Epithelial cell of esophagus (primary cell): ENCODE results near the gene MRPL37.

Experiments
- DNase-seq: peaks from one replicate; pipeline ENCODE4 v3.0.0; 2010; ENCODE audit warnings: low read depth
- H3K4me3 ChIP-seq: 2 replicates; pipeline ENCODE4 v1.5.1; 2011; ENCODE audit warnings: mild to moderate bottlenecking, low read length, control low read depth
- TF ChIP-seq, protein P1 (sequence below): IDR thresholded peaks from 2 replicates; pipeline ENCODE4 v1.5.1; 2011; ENCODE audit warnings: low read depth, mild to moderate bottlenecking, low read length, control low read depth, inconsistent platforms; ENCODE audit not compliant: insufficient read depth; ENCODE audit errors: missing control alignments

MRPL37 gene

GRCh38 chr1:54180701-54181360 lies 19.1 kb upstream of the MRPL37 start:
- DNase-seq = no peak
- TF ChIP-seq, protein P1, sequence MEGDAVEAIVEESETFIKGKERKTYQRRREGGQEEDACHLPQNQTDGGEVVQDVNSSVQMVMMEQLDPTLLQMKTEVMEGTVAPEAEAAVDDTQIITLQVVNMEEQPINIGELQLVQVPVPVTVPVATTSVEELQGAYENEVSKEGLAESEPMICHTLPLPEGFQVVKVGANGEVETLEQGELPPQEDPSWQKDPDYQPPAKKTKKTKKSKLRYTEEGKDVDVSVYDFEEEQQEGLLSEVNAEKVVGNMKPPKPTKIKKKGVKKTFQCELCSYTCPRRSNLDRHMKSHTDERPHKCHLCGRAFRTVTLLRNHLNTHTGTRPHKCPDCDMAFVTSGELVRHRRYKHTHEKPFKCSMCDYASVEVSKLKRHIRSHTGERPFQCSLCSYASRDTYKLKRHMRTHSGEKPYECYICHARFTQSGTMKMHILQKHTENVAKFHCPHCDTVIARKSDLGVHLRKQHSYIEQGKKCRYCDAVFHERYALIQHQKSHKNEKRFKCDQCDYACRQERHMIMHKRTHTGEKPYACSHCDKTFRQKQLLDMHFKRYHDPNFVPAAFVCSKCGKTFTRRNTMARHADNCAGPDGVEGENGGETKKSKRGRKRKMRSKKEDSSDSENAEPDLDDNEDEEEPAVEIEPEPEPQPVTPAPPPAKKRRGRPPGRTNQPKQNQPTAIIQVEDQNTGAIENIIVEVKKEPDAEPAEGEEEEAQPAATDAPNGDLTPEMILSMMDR = no peak
- no peak overlapping the region for H3K4me3 ChIP-seq

DNA sequence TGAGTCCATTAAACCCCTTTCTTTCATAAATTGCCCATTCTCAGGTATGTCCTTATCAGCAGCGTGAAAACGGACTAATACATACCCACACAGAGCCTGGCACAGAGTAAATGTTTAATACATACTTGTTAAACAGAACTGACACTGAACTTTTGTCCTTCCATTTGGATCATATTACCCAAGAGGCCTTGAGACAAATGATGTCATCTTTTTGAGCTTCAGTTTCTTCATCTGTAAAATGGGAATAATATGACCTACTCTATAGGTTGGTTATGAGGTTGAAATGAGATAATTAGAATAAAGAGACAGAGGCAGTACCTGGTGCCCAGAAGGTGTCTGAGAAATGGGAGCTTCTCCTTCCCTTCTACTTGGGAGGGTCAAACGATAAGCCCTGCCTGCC lies 13.9 kb upstream of the MRPL37 start:
- H3K4me3 ChIP-seq = no peak overlapping the region
- TF ChIP-seq, protein P1 = no peak
- DNase-seq = no peak

DNA sequence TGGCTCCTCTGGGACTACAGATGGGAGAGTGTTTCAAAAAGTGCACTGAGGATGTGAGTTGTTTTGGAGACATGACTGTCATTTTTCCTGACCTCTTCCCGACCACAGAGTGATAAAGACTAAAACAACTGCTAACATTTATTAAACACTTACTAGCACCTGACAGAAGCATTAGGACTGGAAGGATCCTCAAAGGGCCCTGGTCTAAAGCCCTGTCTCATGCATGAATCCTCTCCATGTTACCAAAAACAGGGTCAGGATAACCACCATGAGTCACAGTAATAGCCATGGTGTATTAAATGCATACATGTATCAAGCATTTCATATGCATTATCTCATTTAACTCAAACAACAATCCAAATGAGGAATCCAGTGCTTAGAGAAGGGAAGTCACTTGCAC lies 11.7 kb upstream of the MRPL37 start:
- TF ChIP-seq, protein P1 = no peak
- H3K4me3 ChIP-seq = no peak overlapping the region
- DNase-seq = no peak

- DNase-seq = no peak
- TF ChIP-seq, protein P1 = no peak
- no peak overlapping the region for H3K4me3 ChIP-seq
Observed at GRCh38 chr1:54190526-54190925, 9.4 kb upstream of the MRPL37 start.

DNA sequence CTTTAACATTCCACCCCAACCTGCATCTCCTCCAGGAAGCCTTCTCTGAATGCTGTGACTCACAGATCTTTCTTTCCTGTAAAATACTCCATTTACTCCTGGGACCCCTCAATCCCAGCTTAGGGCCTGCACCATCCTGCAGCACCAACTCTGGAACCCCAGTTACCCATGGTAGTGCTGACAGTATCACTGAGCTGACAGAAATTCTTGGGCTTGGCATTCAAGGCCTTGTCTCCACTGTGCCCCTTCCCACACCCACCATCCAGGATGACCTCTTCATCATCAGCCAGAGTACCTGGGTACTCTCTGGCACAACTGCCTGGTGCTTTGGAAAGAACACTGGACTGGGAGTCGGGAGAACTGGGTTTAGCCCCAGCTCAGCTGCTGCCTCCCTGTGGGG lies 8.4 kb upstream of the MRPL37 start:
- no peak overlapping the region for H3K4me3 ChIP-seq
- no peak for DNase-seq
- TF ChIP-seq, protein P1 = no peak

DNA sequence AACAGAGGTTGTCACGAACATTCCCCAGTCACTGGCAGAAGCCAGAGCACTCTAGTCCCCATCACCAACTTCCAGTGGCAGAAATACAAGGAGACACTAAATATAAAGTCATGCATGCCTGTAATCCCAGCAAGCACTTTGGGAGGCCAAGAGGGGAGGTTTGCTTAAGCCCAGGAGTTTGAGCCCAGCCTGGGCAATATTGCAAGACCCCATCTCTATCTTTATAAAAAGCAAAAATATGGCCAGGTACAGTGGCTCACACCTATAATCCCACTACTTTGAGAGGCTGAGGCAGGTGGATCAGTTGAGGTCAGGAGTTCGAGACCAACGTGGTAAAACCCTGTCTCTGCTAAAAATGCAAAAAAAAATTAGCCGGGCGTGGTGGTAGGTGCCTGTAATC lies 6.5 kb upstream of the MRPL37 start:
- DNase-seq = no peak
- no peak overlapping the region for H3K4me3 ChIP-seq
- TF ChIP-seq, protein P1 = no peak

DNA sequence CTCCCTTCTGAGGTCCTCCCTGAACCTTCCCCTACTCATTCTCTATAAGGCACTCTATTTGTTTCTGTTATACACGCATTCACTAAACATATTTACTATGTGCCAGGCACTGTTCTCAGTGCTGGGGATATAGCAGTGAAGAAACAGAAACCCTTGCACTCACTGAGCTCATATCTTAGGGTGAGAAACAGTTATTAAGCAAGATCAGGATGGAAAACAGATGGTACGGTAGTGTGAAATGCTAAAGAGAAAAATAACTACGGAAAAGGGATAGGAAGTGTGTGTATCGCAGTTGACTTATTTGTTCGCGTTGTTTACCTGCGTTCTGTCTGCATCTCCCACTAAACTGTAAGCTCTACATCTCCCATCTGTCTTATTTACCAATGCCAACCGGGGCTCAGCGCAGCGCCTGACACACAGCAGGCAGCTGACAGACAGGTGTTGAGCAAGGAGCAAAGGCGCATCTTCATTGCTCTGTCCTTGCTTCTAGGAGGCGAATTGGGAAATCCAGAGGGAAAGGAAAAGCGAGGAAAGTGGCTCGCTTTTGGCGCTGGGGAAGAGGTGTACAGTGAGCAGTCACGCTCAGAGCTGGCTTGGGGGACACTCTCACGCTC lies 709 bp upstream of the MRPL37 start:
- TF ChIP-seq, protein P1 = no peak
- DNase-seq = peak; percentile 31
- H3K4me3 ChIP-seq = peak overlapping the region; percentile 91
